H9 (cell line): Measurements from ENCODE around the gene MICB. TPM values are rescaled to one million over a fixed set of nuclear protein-coding genes. Genes with fewer than 3 reads are reported as not detected.

Experiments used
- DNase-seq: peaks from one replicate; pipeline ENCODE4 v3.0.0-alpha.2; 2017
- H2AFZ ChIP-seq: one replicate; pipeline ENCODE4 v1.6.1; 2013; ENCODE audit warnings: mild to moderate bottlenecking, low read length, control low read depth, moderate library complexity
- H2AK5ac ChIP-seq: 2 replicates; pipeline ENCODE4 v1.6.1; 2013; ENCODE audit warnings: low read length, control low read depth, mixed read lengths; ENCODE audit not compliant: insufficient read length
- H2BK120ac ChIP-seq: one replicate; pipeline ENCODE4 v1.6.1; 2013; ENCODE audit warnings: low read depth, mild to moderate bottlenecking, low read length, control low read depth, inconsistent platforms; ENCODE audit not compliant: poor library complexity, severe bottlenecking
- H2BK12ac ChIP-seq: 2 replicates; pipeline ENCODE4 v1.6.1; 2013; ENCODE audit warnings: low read length, control low read depth, mixed read lengths, low read depth; ENCODE audit not compliant: insufficient read length
- H2BK15ac ChIP-seq: 2 replicates; pipeline ENCODE4 v1.6.1; 2013; ENCODE audit warnings: low read depth, low read length, control low read depth
- H2BK20ac ChIP-seq: one replicate; pipeline ENCODE4 v1.6.1; 2013; ENCODE audit warnings: low read depth, mild to moderate bottlenecking, low read length, control low read depth, inconsistent platforms; ENCODE audit not compliant: poor library complexity, severe bottlenecking
- H2BK5ac ChIP-seq: 2 replicates; pipeline ENCODE4 v1.6.1; 2013; ENCODE audit warnings: low read length, control low read depth, mixed read lengths; ENCODE audit not compliant: insufficient read length
- H3K14ac ChIP-seq: 2 replicates; pipeline ENCODE4 v1.6.1; 2013; ENCODE audit warnings: low read length, control low read depth; ENCODE audit not compliant: insufficient read depth
- H3K18ac ChIP-seq: 2 replicates; pipeline ENCODE4 v1.6.1; 2013; ENCODE audit warnings: low read depth, mild to moderate bottlenecking, mixed read lengths, low read length, control low read depth; ENCODE audit not compliant: insufficient read length
- H3K23ac ChIP-seq: 2 replicates; pipeline ENCODE4 v1.6.1; 2013; ENCODE audit warnings: low read length, control low read depth, mixed read lengths, low read depth; ENCODE audit not compliant: insufficient read length
- H3K23me2 ChIP-seq: 2 replicates; pipeline ENCODE4 v1.6.1; 2013; ENCODE audit warnings: low read depth, mild to moderate bottlenecking, mixed read lengths, low read length, control low read depth; ENCODE audit not compliant: insufficient read length, poor library complexity, severe bottlenecking
- H3K27ac ChIP-seq: 2 replicates; pipeline ENCODE4 v1.5.1; 2013; ENCODE audit warnings: low read length, control low read depth, mixed read lengths, low read depth; ENCODE audit not compliant: insufficient read length
- H3K27me3 ChIP-seq: 2 replicates; pipeline ENCODE4 v1.6.1; 2013; ENCODE audit warnings: low read length, control low read depth, inconsistent platforms; ENCODE audit not compliant: insufficient read depth
- H3K4ac ChIP-seq: 2 replicates; pipeline ENCODE4 v1.6.1; 2013; ENCODE audit warnings: low read depth, mild to moderate bottlenecking, control low read depth, inconsistent platforms, low read length, moderate library complexity
- H3K4me1 ChIP-seq: 2 replicates; pipeline ENCODE4 v1.6.1; 2013; ENCODE audit warnings: low read length, control low read depth, inconsistent platforms; ENCODE audit not compliant: insufficient read depth
- H3K4me2 ChIP-seq: 2 replicates; pipeline ENCODE4 v1.6.1; 2013; ENCODE audit warnings: low read length, control low read depth, mixed read lengths; ENCODE audit not compliant: insufficient read length, insufficient read depth
- H3K56ac ChIP-seq: 2 replicates; pipeline ENCODE4 v1.6.1; 2013; ENCODE audit warnings: low read depth, mild to moderate bottlenecking, mixed read lengths, low read length, control low read depth; ENCODE audit not compliant: insufficient read length
- H3K79me1 ChIP-seq: 2 replicates; pipeline ENCODE4 v1.6.1; 2013; ENCODE audit warnings: low read depth, mild to moderate bottlenecking, moderate library complexity, low read length, control low read depth, inconsistent platforms; ENCODE audit not compliant: insufficient read depth, poor library complexity, severe bottlenecking
- H3K79me2 ChIP-seq: 2 replicates; pipeline ENCODE4 v1.6.1; 2013; ENCODE audit warnings: low read length, control low read depth, inconsistent platforms; ENCODE audit not compliant: insufficient read depth
- H3K9ac ChIP-seq: 2 replicates; pipeline ENCODE4 v1.6.1; 2013; ENCODE audit warnings: low read length, control low read depth, mixed read lengths; ENCODE audit not compliant: insufficient read length; ENCODE audit errors: extremely low read depth
- H3K9me3 ChIP-seq: one replicate; pipeline ENCODE4 v1.6.1; 2013; ENCODE audit warnings: low read depth, low read length, inconsistent platforms; ENCODE audit not compliant: control insufficient read depth
- H3T11ph ChIP-seq: one replicate; pipeline ENCODE4 v1.6.1; 2013; ENCODE audit warnings: mild to moderate bottlenecking, low read length, control low read depth, inconsistent platforms
- H4K20me1 ChIP-seq: one replicate; pipeline ENCODE4 v1.6.1; 2013; ENCODE audit not compliant: control insufficient read depth, insufficient read length, insufficient read depth
- H4K5ac ChIP-seq: 2 replicates; pipeline ENCODE4 v1.6.1; 2013; ENCODE audit warnings: low read depth, mild to moderate bottlenecking, mixed read lengths, low read length, control low read depth; ENCODE audit not compliant: insufficient read length
- H4K8ac ChIP-seq: replicated peaks from 2 replicates; pipeline ENCODE4 v1.6.1; 2013; ENCODE audit warnings: low read length, control low read depth, mixed read lengths, low read depth; ENCODE audit not compliant: insufficient read length
- H4K91ac ChIP-seq: 2 replicates; pipeline ENCODE4 v1.6.1; 2013; ENCODE audit warnings: low read depth, mild to moderate bottlenecking, moderate library complexity, mixed read lengths, low read length, control low read depth; ENCODE audit not compliant: insufficient read length
- H3K27ac Mint-ChIP-seq, 3 experiments: 2 replicates in 2 of 3; 3 replicates in 1 of 3; pipeline ENCODE4 v1.8.0; 2020 to 2021; ENCODE audit warnings: mixed read lengths in 3 of 3, mild to moderate bottlenecking in 1 of 3, moderate library complexity in 1 of 3
- H3K27me3 Mint-ChIP-seq: 2 replicates; pipeline ENCODE4 v1.8.0; 2021; ENCODE audit warnings: low read depth, mild to moderate bottlenecking, moderate library complexity, mixed read lengths
- H3K36me3 Mint-ChIP-seq, 3 experiments: 2 replicates in 2 of 3; 3 replicates in 1 of 3; pipeline ENCODE4 v1.8.0; 2020 to 2021; ENCODE audit warnings: low read depth in 3 of 3, mixed read lengths in 3 of 3; ENCODE audit not compliant: insufficient read depth in 1 of 3
- H3K4me1 Mint-ChIP-seq, 2 experiments: 2 replicates each; pipeline ENCODE4 v1.8.0; 2020; ENCODE audit warnings: mixed read lengths in 2 of 2
- H3K4me3 Mint-ChIP-seq, 2 experiments: 2 replicates in 1 of 2; 3 replicates in 1 of 2; pipeline ENCODE4 v1.8.0; 2020 to 2021; ENCODE audit warnings: mild to moderate bottlenecking in 2 of 2, mixed read lengths in 2 of 2, moderate library complexity in 1 of 2
- H3K9me3 Mint-ChIP-seq, 2 experiments: 2 replicates in 1 of 2; 3 replicates in 1 of 2; pipeline ENCODE4 v1.8.0; 2020; ENCODE audit warnings: mild to moderate bottlenecking in 2 of 2, mixed read lengths in 2 of 2, moderate library complexity in 1 of 2
- total RNA-seq: library from RNA; stranded (reverse); gene quantifications from 2 replicates; pipeline ENCODE4 v1.2.1, GENCODE V29; 2021
- TF ChIP-seq, protein P1 (sequence below): fragments of 200-600 bp; sonication (generic); conservative IDR thresholded peaks from 3 replicates; pipeline ENCODE4 v1.8.0; 2021; ENCODE audit warnings: antibody characterized with exemption, mild to moderate bottlenecking

The MICB gene
- total RNA-seq, 1 experiment from 2014 or later: 6.2 TPM

DNA sequence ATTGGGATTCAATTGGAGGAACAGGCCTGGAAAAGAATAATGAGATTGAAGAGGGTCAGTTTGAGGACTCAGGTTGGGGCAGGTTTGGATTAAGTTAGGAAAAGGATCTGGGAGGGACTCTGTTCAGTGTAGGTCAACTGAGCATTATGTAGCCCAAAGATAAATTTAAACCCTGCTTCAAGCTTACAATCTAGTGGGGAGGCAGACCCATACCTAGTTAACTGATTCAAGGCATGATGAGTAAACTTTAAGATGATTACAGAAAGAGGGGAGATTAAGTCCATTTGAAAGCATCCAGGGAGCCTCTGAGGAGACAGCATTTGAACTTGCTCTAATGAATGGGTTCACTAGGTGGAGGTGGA lies 62.7 kb downstream of the MICB start:
- no peak overlapping the region for H2BK12ac ChIP-seq
- no peak overlapping the region for H3T11ph ChIP-seq
- H3K14ac ChIP-seq: no peak overlapping the region
- H3K79me1 ChIP-seq: no peaks in the 10 kb centered on the region
- Mint-ChIP-seq H3K4me3 (no peak overlapping the region), H3K36me3 (peaks cover 14 to 39% (median 26%) of the 10 kb centered on the region in 3 experiments; a peak in 6 of 7 replicates), H3K4me1 (peaks cover 4 to 18% of the 10 kb centered on the region in 2 experiments; a peak in 3 of 4 replicates), H3K27ac (peak overlapping the region in 1 of 3 experiments; percentile 26; a peak in 1 of 7 replicates), H3K27me3 (no peaks in the 10 kb centered on the region), H3K9me3 (no peaks in the 10 kb centered on the region)
- H4K91ac ChIP-seq: no peak overlapping the region
- H3K4ac ChIP-seq: no peak overlapping the region
- no peak overlapping the region for H4K5ac ChIP-seq
- no peak overlapping the region for H2BK15ac ChIP-seq
- no peak overlapping the region for H3K23ac ChIP-seq
- H3K23me2 ChIP-seq: no peaks in the 10 kb centered on the region
- no peak for DNase-seq
- no peak overlapping the region for H2BK20ac ChIP-seq
- H3K56ac ChIP-seq: no peak overlapping the region
- H4K20me1 ChIP-seq: no peaks in the 10 kb centered on the region
- no peak overlapping the region for H3K27ac ChIP-seq
- no peak overlapping the region for H3K9ac ChIP-seq
- H2BK120ac ChIP-seq: no peak overlapping the region
- no peak overlapping the region for H3K18ac ChIP-seq
- H3K79me2 ChIP-seq: no peaks in the 10 kb centered on the region
- no peak overlapping the region for H2AFZ ChIP-seq
- H3K27me3 ChIP-seq: no peaks in the 10 kb centered on the region
- H3K9me3 ChIP-seq: no peaks in the 10 kb centered on the region
- no peak overlapping the region for H4K8ac ChIP-seq
- no peak overlapping the region for H2AK5ac ChIP-seq
- TF ChIP-seq, protein P1, sequence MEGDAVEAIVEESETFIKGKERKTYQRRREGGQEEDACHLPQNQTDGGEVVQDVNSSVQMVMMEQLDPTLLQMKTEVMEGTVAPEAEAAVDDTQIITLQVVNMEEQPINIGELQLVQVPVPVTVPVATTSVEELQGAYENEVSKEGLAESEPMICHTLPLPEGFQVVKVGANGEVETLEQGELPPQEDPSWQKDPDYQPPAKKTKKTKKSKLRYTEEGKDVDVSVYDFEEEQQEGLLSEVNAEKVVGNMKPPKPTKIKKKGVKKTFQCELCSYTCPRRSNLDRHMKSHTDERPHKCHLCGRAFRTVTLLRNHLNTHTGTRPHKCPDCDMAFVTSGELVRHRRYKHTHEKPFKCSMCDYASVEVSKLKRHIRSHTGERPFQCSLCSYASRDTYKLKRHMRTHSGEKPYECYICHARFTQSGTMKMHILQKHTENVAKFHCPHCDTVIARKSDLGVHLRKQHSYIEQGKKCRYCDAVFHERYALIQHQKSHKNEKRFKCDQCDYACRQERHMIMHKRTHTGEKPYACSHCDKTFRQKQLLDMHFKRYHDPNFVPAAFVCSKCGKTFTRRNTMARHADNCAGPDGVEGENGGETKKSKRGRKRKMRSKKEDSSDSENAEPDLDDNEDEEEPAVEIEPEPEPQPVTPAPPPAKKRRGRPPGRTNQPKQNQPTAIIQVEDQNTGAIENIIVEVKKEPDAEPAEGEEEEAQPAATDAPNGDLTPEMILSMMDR: no peak
- H2BK5ac ChIP-seq: no peak overlapping the region
- H3K4me2 ChIP-seq: no peak overlapping the region
- peaks cover 4% of the 10 kb centered on the region; the same call in 1 of the 2 replicates for H3K4me1 ChIP-seq

Other genes with a start within 250 kb of the MICB start
- gene HLA-C, start 226.1 kb upstream of the MICB start, total RNA-seq: 239 and 241 TPM in 2 replicates
- gene HLA-B, start 141.0 kb upstream of the MICB start, total RNA-seq: 68.6 and 70.7 TPM in 2 replicates
- 8.5 and 8.8 TPM in 2 replicates for gene MICA, start 94.5 kb upstream of the MICB start, total RNA-seq
- not detected in 2 replicates for gene MCCD1, start 30.8 kb downstream of the MICB start, total RNA-seq
- 800 and 813 TPM in 2 replicates for gene DDX39B, start 43.9 kb downstream of the MICB start, total RNA-seq
- gene ATP6V1G2, start 48.5 kb downstream of the MICB start, total RNA-seq: 3.6 and 3.8 TPM in 2 replicates
- gene NFKBIL1, start 49.5 kb downstream of the MICB start, total RNA-seq: 11.8 and 15.1 TPM in 2 replicates
- gene LTA, start 74.1 kb downstream of the MICB start, total RNA-seq: not detected in 2 replicates
- not detected in 2 replicates for gene TNF, start 77.4 kb downstream of the MICB start, total RNA-seq
- not detected in 2 replicates for gene LTB, start 84.3 kb downstream of the MICB start, total RNA-seq
- not detected in 2 replicates for gene LST1, start 88.1 kb downstream of the MICB start, total RNA-seq
- 0.55 and 0.64 TPM in 2 replicates for gene NCR3, start 94.9 kb downstream of the MICB start, total RNA-seq
- 3.2 and 4.2 TPM in 2 replicates for gene AIF1, start 117.1 kb downstream of the MICB start, total RNA-seq
- 381 and 383 TPM in 2 replicates for gene PRRC2A, start 122.6 kb downstream of the MICB start, total RNA-seq
- 415 and 417 TPM in 2 replicates for gene BAG6, start 154.5 kb downstream of the MICB start, total RNA-seq
- 3.6 and 3.9 TPM in 2 replicates for gene APOM, start 157.7 kb downstream of the MICB start, total RNA-seq
- 18.4 and 19.0 TPM in 2 replicates for gene C6orf47, start 162.6 kb downstream of the MICB start, total RNA-seq
- gene GPANK1, start 166.9 kb downstream of the MICB start, total RNA-seq: 23.9 and 26.8 TPM in 2 replicates
- gene CSNK2B, start 167.9 kb downstream of the MICB start, total RNA-seq: 178 and 187 TPM in 2 replicates
- 21.3 and 21.6 TPM in 2 replicates for gene LY6G5B, start 171.8 kb downstream of the MICB start, total RNA-seq
- gene LY6G5C, start 182.9 kb downstream of the MICB start, total RNA-seq: 1.8 and 2.2 TPM in 2 replicates
- gene ABHD16A, start 205.2 kb downstream of the MICB start, total RNA-seq: 32.9 and 34.4 TPM in 2 replicates
- gene LY6G6F, start 208.7 kb downstream of the MICB start, total RNA-seq: not detected in 2 replicates
- not detected in 2 replicates for gene LY6G6D, start 217.2 kb downstream of the MICB start, total RNA-seq
- 0.24 TPM in 1 of 2 replicates, not detected in the other for gene LY6G6C, start 223.6 kb downstream of the MICB start, total RNA-seq
- not detected in 2 replicates for gene MPIG6B, start 225.2 kb downstream of the MICB start, total RNA-seq
- gene DDAH2, start 231.2 kb downstream of the MICB start, total RNA-seq: 70.5 and 73.2 TPM in 2 replicates
- 265 and 266 TPM in 2 replicates for gene CLIC1, start 238.4 kb downstream of the MICB start, total RNA-seq
- gene MSH5, start 241.9 kb downstream of the MICB start, total RNA-seq: 21.5 and 22.4 TPM in 2 replicates